Fibroblast of skin of left quadriceps (primary cell): Measurements from ENCODE around the gene MTHFSD.

Experiments
- DNase-seq, 2 experiments: peaks; one replicate each; pipeline ENCODE4 v3.0.0-alpha.2; 2013; ENCODE audit warnings: low read depth in 2 of 2

MTHFSD gene

DNA sequence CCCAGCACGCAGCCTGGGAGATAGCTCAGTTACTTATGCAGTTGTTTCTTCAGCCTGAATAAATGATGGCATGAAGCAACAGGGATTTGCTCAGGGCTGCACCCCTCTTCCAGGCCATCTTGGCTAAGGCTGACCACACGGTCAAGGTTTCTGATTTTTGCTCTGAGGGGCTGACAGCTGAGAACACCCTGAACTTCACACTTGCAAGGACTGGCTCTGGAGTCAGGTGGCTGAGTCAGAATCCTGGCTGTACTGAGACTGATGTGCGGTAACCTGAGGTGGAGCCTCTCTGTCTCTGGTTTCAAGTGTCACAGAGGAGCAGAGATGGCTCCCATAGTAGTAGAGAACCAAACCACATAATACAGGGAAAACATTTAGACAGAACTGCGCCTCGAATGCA, 4.8 kb downstream of the MTHFSD start:
- no peak for DNase-seq

- no peak for DNase-seq
These were observed 5.2 kb downstream of the MTHFSD start for GRCh38 chr16:86549893-86550190.

DNA sequence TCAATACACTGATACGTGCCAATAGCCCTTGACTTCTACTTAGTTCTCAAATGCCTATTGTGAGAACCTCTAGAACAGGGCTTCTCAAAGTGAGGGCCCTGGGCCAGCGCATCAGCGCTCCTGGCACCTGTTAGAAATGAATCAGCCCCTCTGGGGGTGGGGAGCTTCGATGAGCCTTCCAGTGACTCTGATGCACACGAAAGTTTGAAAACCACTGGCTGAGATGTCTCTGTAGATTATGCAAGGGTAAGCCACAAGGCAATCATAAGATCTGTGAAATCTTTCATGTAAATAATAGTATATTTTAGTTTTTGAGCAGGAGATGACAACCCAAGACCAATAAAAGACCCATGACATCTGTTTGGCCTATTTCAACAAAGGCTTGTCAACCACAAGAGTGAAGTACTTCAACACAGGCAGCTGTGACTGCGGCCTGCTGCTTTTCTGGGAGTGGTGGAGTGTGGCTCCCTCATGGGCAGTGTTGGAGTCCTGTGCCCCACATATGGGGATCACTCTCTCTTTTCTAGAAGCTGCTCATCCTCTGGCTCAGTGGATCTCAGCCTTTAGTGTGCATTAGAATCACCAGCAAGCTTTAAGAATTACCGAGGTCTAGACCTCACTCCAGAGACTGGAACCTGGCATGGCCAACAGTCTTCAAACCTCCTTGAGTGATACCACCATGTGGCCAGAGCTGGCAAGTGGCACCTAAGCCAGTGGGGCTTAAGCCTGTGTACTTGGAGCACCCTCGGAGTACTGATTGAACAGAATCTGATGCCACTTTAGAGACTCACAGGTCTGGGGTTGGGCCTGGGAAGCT, 5.8 kb downstream of the MTHFSD start:
- no peak for DNase-seq

- no peak for DNase-seq
These were observed 7.7 kb downstream of the MTHFSD start for GRCh38 chr16:86547286-86547685.

DNA sequence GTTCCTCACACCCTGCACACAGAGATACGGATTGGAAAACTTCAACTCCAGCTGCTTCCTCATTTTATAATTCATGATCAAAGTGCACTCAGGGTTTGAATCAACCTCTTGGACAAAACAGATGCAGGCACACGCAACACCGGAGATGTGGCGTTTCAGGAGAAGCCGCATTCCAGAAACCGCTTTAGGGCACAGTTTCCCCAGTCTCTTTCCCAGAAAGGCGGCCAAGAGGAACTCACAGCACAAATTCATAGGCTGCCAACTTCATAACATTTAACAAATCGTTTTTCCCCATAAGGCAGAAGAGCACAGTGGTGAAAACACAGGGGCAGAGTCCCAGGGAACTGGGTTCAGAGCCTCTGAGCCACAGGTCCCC, 8.4 kb downstream of the MTHFSD start:
- DNase-seq, result no peak

DNA sequence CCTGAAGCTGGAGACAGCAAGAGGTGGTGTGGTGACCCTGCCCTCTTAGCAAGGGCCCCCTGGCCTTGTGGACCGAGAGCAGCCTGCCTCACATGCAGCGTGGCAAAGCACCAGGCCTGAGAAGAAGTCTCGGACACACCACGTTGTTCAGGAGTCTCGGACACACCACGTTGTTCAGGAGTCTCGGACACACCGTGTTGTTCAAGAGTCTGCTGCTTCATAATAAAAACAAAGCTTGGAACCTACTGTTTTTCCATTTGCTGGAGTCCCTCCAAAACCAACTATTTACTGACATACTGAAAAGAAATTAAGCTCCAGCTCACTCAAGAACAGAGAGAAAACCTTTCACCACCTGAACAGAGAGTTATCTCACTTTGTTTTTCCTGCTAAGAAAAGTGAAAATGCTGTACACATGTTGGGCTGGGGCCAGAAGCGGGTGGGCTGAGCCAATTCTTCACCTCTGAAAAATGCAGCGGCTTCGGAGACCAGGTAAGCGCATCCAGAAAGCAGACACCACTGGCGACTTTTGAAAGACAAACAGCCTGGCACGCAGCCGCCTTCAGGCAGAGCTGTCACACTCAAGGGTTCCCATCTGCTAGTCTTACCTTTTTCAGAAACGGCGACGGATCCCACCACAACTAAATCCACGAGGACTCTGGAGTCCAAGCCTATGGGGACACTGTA, 8.9 kb downstream of the MTHFSD start:
- DNase-seq, result no peak

GRCh38 chr16:86545481-86545880, 9.6 kb downstream of the MTHFSD start:
- DNase-seq, result no peak

DNA sequence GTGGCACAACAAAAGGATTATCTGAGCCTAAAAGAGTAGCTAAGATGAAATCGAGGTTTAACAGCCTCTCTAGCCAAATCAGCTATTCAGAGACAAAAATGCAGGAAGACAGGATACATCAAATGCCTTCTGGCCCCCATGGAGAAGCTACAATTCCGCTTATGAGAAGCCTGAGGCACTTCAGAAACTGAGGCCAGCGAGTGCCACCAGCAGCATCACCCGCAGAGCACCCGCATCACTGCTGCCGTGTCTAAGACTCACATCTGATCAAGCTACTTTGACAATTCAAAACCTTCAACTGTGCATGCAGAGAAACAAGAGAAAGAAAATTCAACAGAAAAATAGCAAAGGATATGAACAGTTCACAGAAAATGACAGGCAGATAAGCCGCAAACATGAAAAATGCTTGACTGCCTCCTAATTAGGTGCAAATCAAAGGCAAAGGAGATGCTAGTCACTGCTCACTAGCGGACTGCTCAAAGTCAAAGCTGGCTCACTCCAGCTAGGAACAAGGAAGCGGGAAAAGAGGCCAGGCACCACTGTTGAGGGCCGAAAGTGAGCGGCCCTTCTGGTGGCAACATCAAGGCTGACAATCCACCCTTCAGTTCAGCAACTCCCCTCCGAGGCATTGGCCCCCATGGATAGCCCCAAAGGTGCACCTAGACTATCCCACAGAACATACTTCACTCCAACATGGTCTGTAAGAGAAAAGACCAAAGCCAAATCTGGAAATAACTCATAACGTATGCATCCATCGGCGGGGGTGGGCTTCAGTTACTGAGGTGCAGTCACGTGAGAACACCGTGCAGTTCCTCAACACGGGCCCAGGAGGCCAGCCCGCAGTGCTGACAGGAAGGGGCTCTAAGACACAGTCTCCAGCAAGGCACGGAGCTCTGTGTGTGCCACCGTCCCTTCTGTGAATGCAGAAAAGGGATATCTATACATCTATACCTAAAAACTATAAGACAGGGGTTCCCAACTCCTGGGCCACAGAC, 12.0 kb downstream of the MTHFSD start:
- no peak for DNase-seq

GRCh38 chr16:86541560-86541959, 13.5 kb downstream of the MTHFSD start:
- no peak for DNase-seq

- DNase-seq, result no peak
These were observed 14.1 kb downstream of the MTHFSD start for GRCh38 chr16:86540894-86541293.

GRCh38 chr16:86538196-86538780, 16.7 kb downstream of the MTHFSD start:
- no peak for DNase-seq

- no peak for DNase-seq
These were observed 17.5 kb downstream of the MTHFSD start for GRCh38 chr16:86537486-86537885.

DNA sequence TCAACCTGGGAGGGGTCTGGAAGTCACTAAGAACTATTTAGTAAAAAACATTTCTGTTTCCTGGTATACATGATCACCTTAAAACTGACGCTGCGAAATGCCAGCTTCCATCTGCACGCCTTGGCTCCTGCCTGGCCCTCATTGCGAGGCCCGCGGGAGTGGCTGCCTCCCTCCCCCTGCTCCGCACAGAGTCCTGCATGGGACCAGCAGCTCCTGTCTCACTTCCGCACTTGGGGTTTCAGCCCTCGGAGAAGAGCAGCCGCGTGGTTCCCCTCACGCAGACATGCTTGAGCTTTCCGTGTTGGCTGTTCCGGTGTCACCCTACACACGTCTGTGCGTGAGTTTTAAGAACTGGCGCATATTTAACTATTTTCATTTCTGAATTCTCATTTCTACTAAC, 18.4 kb downstream of the MTHFSD start:
- no peak for DNase-seq

DNA sequence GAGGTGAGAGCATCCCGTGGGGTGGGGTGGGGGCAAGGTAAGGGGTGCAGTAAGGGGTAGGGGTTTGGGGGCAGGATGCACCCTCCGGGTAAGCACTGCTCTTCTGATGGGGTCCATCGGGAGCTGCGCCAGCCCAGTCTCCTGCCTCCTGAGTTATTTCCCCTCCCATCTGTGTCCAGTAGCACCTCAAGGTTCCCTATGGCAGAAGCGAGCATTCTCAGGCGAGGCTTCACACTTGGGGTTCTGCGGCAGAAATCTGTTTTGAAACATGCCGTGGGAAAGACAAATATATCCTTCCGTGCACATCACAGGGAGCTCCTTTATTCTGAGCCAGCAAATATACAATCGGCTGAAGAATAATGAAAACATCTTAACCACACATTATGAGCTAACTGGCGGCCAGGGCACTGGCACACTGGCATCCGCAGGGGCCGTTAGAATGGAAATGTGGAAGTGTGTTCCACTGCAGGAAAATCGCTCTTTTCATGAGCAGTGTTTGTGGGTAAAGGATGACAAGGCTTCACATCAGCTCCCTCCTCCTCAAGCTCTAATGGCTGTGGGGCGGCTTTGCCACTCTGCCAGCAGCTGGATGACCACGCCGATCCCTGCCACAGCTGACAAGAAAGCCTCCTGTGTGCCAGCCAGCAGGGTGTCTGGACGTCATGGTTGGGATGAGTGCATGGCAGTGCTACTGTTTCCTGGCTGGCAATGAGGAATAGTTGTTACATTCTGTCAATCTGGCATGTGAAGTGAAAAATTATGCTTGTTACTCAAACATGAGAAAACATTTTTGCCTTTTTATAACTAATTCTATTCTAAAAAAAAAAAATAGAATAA, 20.0 kb downstream of the MTHFSD start:
- DNase-seq, result no peak

DNA sequence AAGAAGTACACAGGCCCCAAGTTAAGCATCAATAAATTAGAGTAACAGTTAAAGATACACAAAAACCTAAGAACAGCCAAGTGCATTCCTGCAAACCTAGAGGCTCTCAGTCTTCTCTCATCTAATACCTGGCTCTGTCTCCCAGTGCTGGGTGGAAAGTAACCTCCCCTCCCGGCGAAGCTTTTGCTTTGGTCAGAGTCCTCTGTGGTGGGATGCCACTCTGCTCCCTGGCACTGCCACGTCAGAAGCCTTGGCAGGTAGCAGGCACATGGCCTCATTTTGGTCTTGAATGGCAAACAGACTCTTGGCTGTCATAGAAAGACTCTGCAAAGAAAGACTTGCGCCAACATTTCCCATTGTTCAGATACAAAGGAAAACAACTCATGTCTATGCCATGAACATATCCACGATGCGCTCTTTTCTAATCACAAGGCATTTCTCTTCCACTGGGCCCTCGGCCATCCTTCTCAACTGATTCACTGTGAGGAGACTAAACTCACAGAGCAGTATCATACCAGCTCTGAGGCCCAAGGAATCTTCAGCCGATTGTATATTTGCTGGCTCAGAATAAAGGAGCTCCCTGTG, 21.2 kb downstream of the MTHFSD start:
- no peak for DNase-seq

DNA sequence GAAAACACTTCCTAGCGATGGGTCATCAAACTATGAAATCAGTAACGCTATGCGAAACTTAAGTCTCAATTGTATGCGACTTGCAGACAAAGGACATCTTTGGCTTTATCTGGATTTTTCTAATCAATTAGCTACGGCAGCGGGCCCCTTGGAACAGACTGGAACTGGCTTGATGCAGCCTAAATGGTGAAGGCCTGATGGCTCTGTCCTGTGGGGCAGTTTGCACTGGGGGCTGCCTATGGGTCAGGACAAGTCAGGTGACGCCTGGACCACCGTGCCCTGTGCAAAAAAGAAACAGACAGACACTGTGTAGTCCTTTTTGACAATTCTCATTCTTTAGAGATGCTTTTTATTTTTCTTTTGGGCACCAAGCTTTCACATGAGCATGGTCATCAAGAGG, 22.0 kb downstream of the MTHFSD start:
- no peak for DNase-seq

- DNase-seq, result no peak
These were observed 22.6 kb downstream of the MTHFSD start for GRCh38 chr16:86532526-86532815.

DNA sequence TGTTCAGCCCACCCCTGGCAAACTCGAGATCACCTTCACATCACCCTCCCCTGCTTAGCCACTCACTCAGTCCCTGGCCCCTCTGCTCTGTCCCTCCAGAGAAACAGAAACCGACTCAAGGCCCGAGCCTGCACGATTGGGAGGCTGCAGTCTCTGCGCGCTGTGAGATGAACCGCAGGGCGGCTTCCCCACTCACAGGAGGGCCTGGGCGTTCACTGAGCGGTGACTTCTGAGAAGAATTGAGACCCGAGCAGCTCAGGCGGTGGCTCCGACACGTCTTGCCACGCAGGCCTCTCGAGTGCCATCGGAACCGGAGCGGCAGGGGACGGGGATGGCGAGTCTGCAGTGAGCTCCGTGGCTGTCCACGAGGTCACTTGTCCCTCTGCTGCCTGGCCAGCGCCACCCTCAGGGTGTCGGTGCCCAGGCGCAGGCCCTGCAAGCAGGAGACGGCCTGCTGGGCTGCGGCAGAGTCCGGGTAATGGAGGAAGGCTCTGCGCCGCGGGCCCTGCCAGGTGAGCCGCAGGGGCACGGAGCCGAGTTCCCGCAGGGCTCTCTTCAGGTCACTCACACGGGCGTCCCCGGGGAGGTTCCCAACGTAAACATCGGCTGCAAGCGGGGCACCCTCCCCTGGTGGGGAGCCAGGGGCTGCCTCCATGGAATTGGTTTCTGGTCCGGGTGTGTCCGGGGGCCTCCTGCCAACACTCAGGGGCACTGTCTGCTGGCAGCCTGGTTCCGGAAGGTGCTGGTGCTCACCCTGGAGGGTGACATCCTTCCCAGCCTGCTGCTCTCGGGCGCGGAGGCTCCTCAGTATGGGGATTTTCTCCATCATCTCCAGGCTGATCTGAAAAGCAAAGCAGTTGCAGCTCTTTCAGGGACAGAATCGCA, 23.2 kb downstream of the MTHFSD start:
- no peak for DNase-seq

- no peak for DNase-seq
These were observed 23.9 kb downstream of the MTHFSD start for GRCh38 chr16:86531191-86531545.
